Measurements from ENCODE around the gene CDC5L.
A peak's percentile ranks its signal among the peaks of the same experiment; 100 is the strongest.
"Not testable (repeated sequence)": the region's sequence is repeated elsewhere in the genome, so short reads cannot be mapped to it uniquely, and the experiment has no call there.

CDC5L gene

GRCh38 chr6:44387346-44388134, at the start of gene CDC5L:
Gene CDC5L (plus strand): TSS chr6:44387706. CDS start chr6:44387824, 118 bp downstream.
- DNase-seq (ENCODE audit: low read depth, low spot score), result peak; percentile 100
- H3K9ac ChIP-seq (ENCODE audit: insufficient read length), result peak within 1 kb of the TSS; percentile 92

GRCh38 chr6:44338228-44339122, 49.0 kb upstream of the CDC5L start:
- H3K27ac ChIP-seq, result no peak overlapping the region

More at GRCh38 chr6:44387346-44388134, at the start of gene CDC5L:
- Histone ChIP-seq H3K4me3 (peak within 1 kb of the TSS; percentile 92), H3K36me3 (ENCODE audit: insufficient read depth, low read length) (peaks cover 31% of the 10 kb centered on the region), H3K27ac (peak within 1 kb of the TSS; percentile 97), H3K9me3 (ENCODE audit: low read depth, low read length) (no peaks in the 10 kb centered on the region)
- TF ChIP-seq POLR2AphosphoS5 (IDR thresholded peaks at IDR 0.05; ENCODE audit: borderline replicate concordance, low read depth, low read length), result peak; percentile 98
- no peak for TF ChIP-seq FOXP2 (optimal IDR thresholded peaks at IDR 0.05; ENCODE audit: control extremely low read depth, extremely low read length, insufficient read depth)
- no peak for TF ChIP-seq EZH2 (IDR thresholded peaks at IDR 0.05)

GRCh38 chr6:44339301-44339700, 48.2 kb upstream of the CDC5L start:
- H3K4me3 ChIP-seq, result no peak overlapping the region
- no peak overlapping the region for H3K27ac ChIP-seq
- H3K36me3 ChIP-seq (ENCODE audit: insufficient read depth, low read length), result no peaks in the 10 kb centered on the region
- TF ChIP-seq FOXP2 (optimal IDR thresholded peaks at IDR 0.05; ENCODE audit: control extremely low read depth, extremely low read length, insufficient read depth), result no peak
- no peak for TF ChIP-seq EZH2 (IDR thresholded peaks at IDR 0.05)
- no peak for TF ChIP-seq POLR2AphosphoS5 (IDR thresholded peaks at IDR 0.05; ENCODE audit: borderline replicate concordance, low read depth, low read length)
- no peaks in the 10 kb centered on the region for H3K9me3 ChIP-seq (ENCODE audit: low read depth, low read length)
- no peak for DNase-seq (ENCODE audit: low read depth, low spot score)
- no peak overlapping the region for H3K9ac ChIP-seq (ENCODE audit: insufficient read length)

More at GRCh38 chr6:44338228-44339122, 49.0 kb upstream of the CDC5L start:
- no peaks in the 10 kb centered on the region for H3K36me3 ChIP-seq (ENCODE audit: insufficient read depth, low read length)
- DNase-seq (ENCODE audit: low read depth, low spot score), result peak; percentile 20
- H3K9ac ChIP-seq (ENCODE audit: insufficient read length), result no peak overlapping the region
- no peak for TF ChIP-seq POLR2AphosphoS5 (IDR thresholded peaks at IDR 0.05; ENCODE audit: borderline replicate concordance, low read depth, low read length)
- no peak for TF ChIP-seq FOXP2 (optimal IDR thresholded peaks at IDR 0.05; ENCODE audit: control extremely low read depth, extremely low read length, insufficient read depth)
- TF ChIP-seq EZH2 (IDR thresholded peaks at IDR 0.05), result no peak
- no peak overlapping the region for H3K4me3 ChIP-seq
- H3K9me3 ChIP-seq (ENCODE audit: low read depth, low read length), result no peaks in the 10 kb centered on the region

GRCh38 chr6:44339763-44340625, 47.5 kb upstream of the CDC5L start:
- H3K9ac ChIP-seq (ENCODE audit: insufficient read length), result no peak overlapping the region
- no peak overlapping the region for H3K4me3 ChIP-seq
- H3K9me3 ChIP-seq (ENCODE audit: low read depth, low read length), result no peaks in the 10 kb centered on the region
- TF ChIP-seq FOXP2 (optimal IDR thresholded peaks at IDR 0.05; ENCODE audit: control extremely low read depth, extremely low read length, insufficient read depth), result no peak
- TF ChIP-seq POLR2AphosphoS5 (IDR thresholded peaks at IDR 0.05; ENCODE audit: borderline replicate concordance, low read depth, low read length), result no peak
- no peak for TF ChIP-seq EZH2 (IDR thresholded peaks at IDR 0.05)
- H3K36me3 ChIP-seq (ENCODE audit: insufficient read depth, low read length), result no peaks in the 10 kb centered on the region
- DNase-seq (ENCODE audit: low read depth, low spot score), result no peak
- H3K27ac ChIP-seq, result no peak overlapping the region

GRCh38 chr6:44341095-44341890, 46.2 kb upstream of the CDC5L start:
- DNase-seq (ENCODE audit: low read depth, low spot score), result no peak
- Histone ChIP-seq H3K9me3 (ENCODE audit: low read depth, low read length) (no peaks in the 10 kb centered on the region), H3K27ac (no peak overlapping the region), H3K9ac (ENCODE audit: insufficient read length) (no peak overlapping the region), H3K36me3 (ENCODE audit: insufficient read depth, low read length) (no peaks in the 10 kb centered on the region), H3K4me3 (no peak overlapping the region)
- no peak for TF ChIP-seq EZH2 (IDR thresholded peaks at IDR 0.05)
- TF ChIP-seq POLR2AphosphoS5 (IDR thresholded peaks at IDR 0.05; ENCODE audit: borderline replicate concordance, low read depth, low read length), result no peak
- TF ChIP-seq FOXP2 (optimal IDR thresholded peaks at IDR 0.05; ENCODE audit: control extremely low read depth, extremely low read length, insufficient read depth), result no peak

- TF ChIP-seq EZH2 (IDR thresholded peaks at IDR 0.05) (no peak), FOXP2 (optimal IDR thresholded peaks at IDR 0.05; ENCODE audit: control extremely low read depth, extremely low read length, insufficient read depth) (no peak), POLR2AphosphoS5 (IDR thresholded peaks at IDR 0.05; ENCODE audit: borderline replicate concordance, low read depth, low read length) (no peak)
- H3K4me3 ChIP-seq, result no peak overlapping the region
- no peaks in the 10 kb centered on the region for H3K9me3 ChIP-seq (ENCODE audit: low read depth, low read length)
- no peak overlapping the region for H3K9ac ChIP-seq (ENCODE audit: insufficient read length)
- H3K36me3 ChIP-seq (ENCODE audit: insufficient read depth, low read length), result no peaks in the 10 kb centered on the region
- no peak for DNase-seq (ENCODE audit: low read depth, low spot score)
- H3K27ac ChIP-seq, result no peak overlapping the region
Measured at GRCh38 chr6:44342052-44342451, 45.5 kb upstream of the CDC5L start.

GRCh38 chr6:44342489-44342888, 45.0 kb upstream of the CDC5L start, which contains the start of gene SPATS1:
Gene SPATS1 (plus strand): TSS chr6:44342650. CDS start chr6:44343096, 446 bp downstream.
- no peak within 1 kb of the TSS for H3K9ac ChIP-seq (ENCODE audit: insufficient read length)
- no peak within 1 kb of the TSS for H3K27ac ChIP-seq
- no peak within 1 kb of the TSS for H3K4me3 ChIP-seq
- no peaks in the 10 kb centered on the region for H3K9me3 ChIP-seq (ENCODE audit: low read depth, low read length)
- H3K36me3 ChIP-seq (ENCODE audit: insufficient read depth, low read length), result no peaks in the 10 kb centered on the region
- TF ChIP-seq FOXP2 (optimal IDR thresholded peaks at IDR 0.05; ENCODE audit: control extremely low read depth, extremely low read length, insufficient read depth) (no peak), EZH2 (IDR thresholded peaks at IDR 0.05) (no peak), POLR2AphosphoS5 (IDR thresholded peaks at IDR 0.05; ENCODE audit: borderline replicate concordance, low read depth, low read length) (no peak)
- no peak for DNase-seq (ENCODE audit: low read depth, low spot score)

GRCh38 chr6:44346818-44347217, 40.7 kb upstream of the CDC5L start:
- DNase-seq (ENCODE audit: low read depth, low spot score); H3K9ac ChIP-seq (ENCODE audit: insufficient read length); H3K36me3 ChIP-seq (ENCODE audit: insufficient read depth, low read length): not testable (repeated sequence)

More at GRCh38 chr6:44346818-44347217, 40.7 kb upstream of the CDC5L start:
- H3K4me3 ChIP-seq; H3K27ac ChIP-seq; H3K9me3 ChIP-seq (ENCODE audit: low read depth, low read length): not testable (repeated sequence)

Measured in SK-N-MC (cell line).